Neutrophil (primary cell): ENCODE results near the gene ACOXL.

Experiments
- H3K27ac ChIP-seq: fragments of 200-600 bp; sonication (generic); 2 replicates; pipeline ENCODE4 v1.5.1; 2016; ENCODE audit warnings: mild to moderate bottlenecking, moderate library complexity
- H3K27me3 ChIP-seq: fragments of 200-600 bp; sonication (generic); 2 replicates; pipeline ENCODE4 v1.6.0; 2016; ENCODE audit warnings: mild to moderate bottlenecking
- H3K36me3 ChIP-seq: fragments of 200-600 bp; sonication (generic); 2 replicates; pipeline ENCODE4 v1.5.1; 2017
- H3K4me1 ChIP-seq, 2 experiments: fragments of 200-600 bp in 1 of 2; sonication (generic) in 1 of 2; 1 replicate in 1 of 2; 2 replicates in 1 of 2; pipeline versions ENCODE4 v1.5.1 to v1.6.1; 2013 to 2016; ENCODE audit warnings: low read depth in 1 of 2, low read length in 1 of 2, mild to moderate bottlenecking in 1 of 2, moderate library complexity in 1 of 2; ENCODE audit not compliant: control insufficient read depth in 1 of 2, insufficient read depth in 1 of 2
- H3K4me3 ChIP-seq, 2 experiments: fragments of 200-600 bp in 1 of 2; sonication (generic) in 1 of 2; 1 replicate in 1 of 2; 2 replicates in 1 of 2; pipeline ENCODE4 v1.5.1; 2013 to 2016; ENCODE audit warnings: low read depth in 1 of 2, low read length in 1 of 2, mild to moderate bottlenecking in 1 of 2, moderate library complexity in 1 of 2
- H3K9me3 ChIP-seq: fragments of 200-600 bp; sonication (generic); 2 replicates; pipeline ENCODE4 v1.5.1; 2016
- CTCF ChIP-seq: fragments of 200-600 bp; sonication (generic); IDR thresholded peaks from 2 replicates; pipeline ENCODE4 v1.5.1; 2016; ENCODE audit warnings: antibody characterized with exemption

ACOXL gene

DNA sequence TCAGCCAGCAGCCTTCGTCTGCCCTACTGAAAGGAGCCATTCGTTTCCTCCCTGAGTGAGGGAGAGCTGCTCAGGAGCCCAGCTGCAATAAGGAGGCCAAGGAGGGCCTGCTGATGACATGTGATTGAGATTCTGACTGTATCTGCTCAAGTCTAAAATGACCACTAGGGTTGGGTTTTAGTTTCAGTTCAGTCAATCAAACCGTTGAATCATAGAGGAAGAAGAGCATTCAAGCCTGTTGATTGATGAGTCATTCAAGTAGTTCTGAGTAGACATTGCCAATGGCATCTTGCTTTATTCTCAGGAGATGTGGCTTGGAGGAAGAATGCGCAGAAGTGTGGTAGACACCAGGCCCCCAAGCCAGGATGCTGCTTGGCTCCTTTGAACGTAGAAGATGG is 368.4 kb downstream of the ACOXL start:
- no peak for TF ChIP-seq CTCF
- no peaks in the 10 kb centered on the region for H3K4me1 ChIP-seq
- no peaks in the 10 kb centered on the region for H3K27me3 ChIP-seq
- no peaks in the 10 kb centered on the region for H3K36me3 ChIP-seq
- no peak overlapping the region for H3K4me3 ChIP-seq
- H3K27ac ChIP-seq: no peak overlapping the region
- H3K9me3 ChIP-seq: no peaks in the 10 kb centered on the region

DNA sequence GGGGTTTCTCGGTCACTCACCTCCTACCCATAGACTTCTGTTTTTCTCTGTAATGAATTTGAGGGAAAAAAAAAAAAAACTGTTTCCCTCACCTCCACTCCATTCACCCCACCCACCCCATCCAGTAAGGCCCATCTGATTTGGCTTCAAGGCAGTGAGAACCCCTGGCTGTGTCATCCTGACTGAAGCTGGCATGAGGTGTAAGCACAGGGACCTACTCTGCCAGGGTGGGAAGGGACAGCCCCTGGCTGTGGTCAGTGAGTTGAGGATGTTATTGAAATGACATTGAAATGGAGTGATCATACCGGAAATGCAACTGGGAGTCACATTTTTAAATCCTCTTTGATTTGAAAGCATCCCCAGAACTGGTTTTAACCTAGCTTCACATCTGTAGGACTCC is 369.2 kb downstream of the ACOXL start:
- no peak for TF ChIP-seq CTCF
- Histone ChIP-seq H3K4me3 (no peak overlapping the region), H3K9me3 (no peaks in the 10 kb centered on the region), H3K27ac (no peak overlapping the region), H3K4me1 (no peaks in the 10 kb centered on the region), H3K27me3 (no peaks in the 10 kb centered on the region), H3K36me3 (no peaks in the 10 kb centered on the region)

DNA sequence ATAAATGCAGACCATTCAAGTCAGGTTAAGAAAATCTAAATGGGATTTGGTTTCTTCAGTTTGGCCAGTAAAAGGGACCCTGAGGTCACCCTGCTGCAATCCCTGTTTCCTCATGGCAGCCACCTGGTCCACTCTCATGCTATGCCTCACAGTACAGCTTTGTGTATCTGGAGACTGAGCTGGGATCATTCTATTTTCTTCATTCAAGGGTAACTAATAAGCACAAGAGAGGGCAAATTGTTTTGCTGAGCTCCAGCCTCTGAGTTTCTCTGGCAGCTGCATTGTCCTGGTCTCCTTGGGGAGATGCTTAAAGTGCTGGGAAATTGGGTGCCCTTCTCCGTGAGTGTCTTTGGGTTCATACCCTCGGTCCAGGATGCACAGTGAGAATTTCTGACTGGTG is 369.8 kb downstream of the ACOXL start:
- no peak for TF ChIP-seq CTCF
- Histone ChIP-seq H3K9me3 (no peaks in the 10 kb centered on the region), H3K27me3 (no peaks in the 10 kb centered on the region), H3K4me3 (no peak overlapping the region), H3K4me1 (no peaks in the 10 kb centered on the region), H3K27ac (no peak overlapping the region), H3K36me3 (no peaks in the 10 kb centered on the region)

DNA sequence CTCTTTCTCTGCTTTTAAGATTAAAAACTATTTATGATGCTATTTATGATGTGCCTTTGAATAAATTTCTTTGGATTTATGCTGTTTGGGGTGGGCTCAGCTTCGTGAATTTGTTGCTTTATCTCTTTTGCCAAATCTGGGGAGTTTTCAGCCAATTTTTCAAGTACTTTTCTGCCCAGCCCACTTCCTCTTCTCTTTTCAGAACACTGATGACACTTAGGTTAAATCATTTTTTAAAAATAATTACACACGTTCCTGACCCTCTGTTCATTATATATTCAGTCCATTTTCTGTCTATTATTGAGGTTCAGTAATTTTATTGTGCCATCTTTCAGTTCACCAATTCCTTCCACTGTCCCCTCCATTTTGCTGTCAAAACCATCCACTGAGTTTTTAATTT is 373.6 kb downstream of the ACOXL start:
- Histone ChIP-seq H3K27ac (no peak overlapping the region), H3K36me3 (no peaks in the 10 kb centered on the region), H3K27me3 (no peaks in the 10 kb centered on the region), H3K4me1 (no peaks in the 10 kb centered on the region), H3K9me3 (no peaks in the 10 kb centered on the region), H3K4me3 (no peak overlapping the region)
- no peak for TF ChIP-seq CTCF

GRCh38 chr2:111106706-111107105 is 374.3 kb downstream of the ACOXL start:
- Histone ChIP-seq H3K36me3 (no peaks in the 10 kb centered on the region), H3K27ac (no peak overlapping the region), H3K4me3 (no peak overlapping the region), H3K4me1 (no peaks in the 10 kb centered on the region), H3K27me3 (no peaks in the 10 kb centered on the region), H3K9me3 (no peaks in the 10 kb centered on the region)
- TF ChIP-seq CTCF: no peak

DNA sequence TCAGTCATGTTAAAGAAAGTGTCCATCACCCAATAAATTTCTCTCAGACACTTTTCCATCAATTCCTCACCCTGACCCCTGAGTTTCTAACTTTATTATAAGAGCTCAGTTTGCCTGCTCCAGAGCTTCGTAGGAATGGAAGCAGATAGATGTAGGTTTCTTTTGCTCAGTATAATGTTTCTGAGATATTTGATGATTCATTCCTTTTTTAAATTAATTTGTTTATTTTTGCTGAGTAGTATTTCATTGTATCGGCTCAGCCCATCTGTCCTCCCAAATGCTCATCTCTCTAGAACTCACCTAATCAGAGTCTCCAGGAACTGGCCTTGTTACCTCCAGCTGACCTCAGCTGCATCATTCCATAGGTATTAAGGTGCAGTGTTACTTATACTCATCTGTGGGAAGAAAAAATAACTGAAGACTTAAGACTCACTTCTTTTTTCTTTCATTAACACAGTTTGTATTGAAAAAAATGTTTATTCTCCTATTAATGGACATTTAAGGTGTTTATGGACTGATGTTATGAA is 376.4 kb downstream of the ACOXL start:
- Histone ChIP-seq H3K27me3 (peaks cover 12% of the 10 kb centered on the region), H3K4me1 (no peaks in the 10 kb centered on the region), H3K27ac (no peak overlapping the region), H3K4me3 (no peak overlapping the region), H3K9me3 (no peaks in the 10 kb centered on the region), H3K36me3 (no peaks in the 10 kb centered on the region)
- no peak for TF ChIP-seq CTCF
